AG09309 (cell line): ENCODE measurements around the gene LRRC15.

Experiments
- DNase-seq: peaks from one replicate; pipeline ENCODE4 v3.0.0-alpha.2; 2010; ENCODE audit warnings: low read depth
- H3K4me3 ChIP-seq: 2 replicates; pipeline ENCODE4 v1.5.1; 2011; ENCODE audit warnings: mild to moderate bottlenecking, low read depth, low read length, moderate library complexity; ENCODE audit not compliant: control insufficient read depth
- TF ChIP-seq, protein P1 (sequence below): IDR thresholded peaks from 2 replicates; pipeline ENCODE4 v1.5.1; 2011; ENCODE audit warnings: mild to moderate bottlenecking, low read depth, low read length, inconsistent platforms; ENCODE audit not compliant: insufficient read depth, control insufficient read depth; ENCODE audit errors: missing control alignments

The LRRC15 gene

DNA sequence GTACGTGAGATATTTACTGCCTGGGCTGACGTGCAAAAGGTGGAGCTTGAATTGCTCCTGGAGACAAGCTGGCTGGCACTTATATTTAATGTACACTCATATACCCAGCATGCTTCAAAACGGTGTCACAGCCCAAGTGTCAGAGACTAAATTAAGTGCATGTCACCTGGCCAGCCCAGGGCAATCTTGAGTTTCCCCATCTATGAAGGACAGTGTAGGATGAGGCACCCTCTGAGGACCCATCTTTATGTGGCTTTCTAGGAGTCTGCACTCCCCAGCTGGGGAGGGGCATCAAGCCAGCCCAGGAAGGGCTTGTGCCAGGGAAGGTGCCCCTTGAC lies 5.3 kb downstream of the LRRC15 start:
- no peak overlapping the region for H3K4me3 ChIP-seq
- TF ChIP-seq, protein P1, sequence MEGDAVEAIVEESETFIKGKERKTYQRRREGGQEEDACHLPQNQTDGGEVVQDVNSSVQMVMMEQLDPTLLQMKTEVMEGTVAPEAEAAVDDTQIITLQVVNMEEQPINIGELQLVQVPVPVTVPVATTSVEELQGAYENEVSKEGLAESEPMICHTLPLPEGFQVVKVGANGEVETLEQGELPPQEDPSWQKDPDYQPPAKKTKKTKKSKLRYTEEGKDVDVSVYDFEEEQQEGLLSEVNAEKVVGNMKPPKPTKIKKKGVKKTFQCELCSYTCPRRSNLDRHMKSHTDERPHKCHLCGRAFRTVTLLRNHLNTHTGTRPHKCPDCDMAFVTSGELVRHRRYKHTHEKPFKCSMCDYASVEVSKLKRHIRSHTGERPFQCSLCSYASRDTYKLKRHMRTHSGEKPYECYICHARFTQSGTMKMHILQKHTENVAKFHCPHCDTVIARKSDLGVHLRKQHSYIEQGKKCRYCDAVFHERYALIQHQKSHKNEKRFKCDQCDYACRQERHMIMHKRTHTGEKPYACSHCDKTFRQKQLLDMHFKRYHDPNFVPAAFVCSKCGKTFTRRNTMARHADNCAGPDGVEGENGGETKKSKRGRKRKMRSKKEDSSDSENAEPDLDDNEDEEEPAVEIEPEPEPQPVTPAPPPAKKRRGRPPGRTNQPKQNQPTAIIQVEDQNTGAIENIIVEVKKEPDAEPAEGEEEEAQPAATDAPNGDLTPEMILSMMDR = no peak
- DNase-seq = no peak

DNA sequence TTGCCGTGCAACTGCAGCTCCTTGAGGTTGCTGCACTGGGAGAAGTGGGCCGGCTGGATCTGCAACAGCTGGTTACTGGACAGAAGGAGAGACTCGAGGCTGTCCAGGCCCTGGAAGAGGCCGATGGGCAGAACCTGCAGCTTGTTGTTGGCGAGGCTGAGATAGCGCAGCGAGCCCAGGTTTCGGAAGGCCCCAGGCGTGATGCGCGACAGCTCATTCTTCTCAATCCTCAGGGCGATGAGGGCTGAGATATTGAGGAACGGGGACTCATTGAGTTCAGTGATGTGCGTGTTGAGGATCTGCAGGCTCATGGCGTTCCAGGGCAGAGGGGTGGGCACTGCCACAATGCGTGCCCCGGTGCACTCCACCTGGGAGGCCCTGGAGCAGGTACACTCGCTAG lies 9.0 kb downstream of the LRRC15 start:
- DNase-seq = no peak
- TF ChIP-seq, protein P1 = no peak
- no peak overlapping the region for H3K4me3 ChIP-seq

DNA sequence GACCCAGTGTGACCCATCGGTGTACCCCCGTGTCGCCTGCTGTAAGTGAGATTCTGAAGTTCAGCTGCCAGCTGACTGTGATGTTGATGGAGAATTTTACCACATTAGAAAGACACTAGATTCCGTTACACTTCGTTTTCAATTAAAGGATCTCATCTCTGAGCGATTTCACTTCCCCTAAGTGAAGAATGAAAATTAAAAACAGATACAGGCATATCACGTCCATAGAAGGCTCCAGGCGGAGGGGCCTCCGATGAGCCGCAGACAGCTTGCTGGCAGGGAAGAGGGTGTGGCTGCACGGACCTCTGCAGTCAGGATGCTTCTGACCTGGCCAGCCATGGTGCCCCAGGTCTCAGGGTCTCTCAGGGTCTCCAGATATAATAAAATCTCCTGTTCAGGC lies 11.9 kb downstream of the LRRC15 start:
- TF ChIP-seq, protein P1 = no peak
- no peak overlapping the region for H3K4me3 ChIP-seq
- no peak for DNase-seq

DNA sequence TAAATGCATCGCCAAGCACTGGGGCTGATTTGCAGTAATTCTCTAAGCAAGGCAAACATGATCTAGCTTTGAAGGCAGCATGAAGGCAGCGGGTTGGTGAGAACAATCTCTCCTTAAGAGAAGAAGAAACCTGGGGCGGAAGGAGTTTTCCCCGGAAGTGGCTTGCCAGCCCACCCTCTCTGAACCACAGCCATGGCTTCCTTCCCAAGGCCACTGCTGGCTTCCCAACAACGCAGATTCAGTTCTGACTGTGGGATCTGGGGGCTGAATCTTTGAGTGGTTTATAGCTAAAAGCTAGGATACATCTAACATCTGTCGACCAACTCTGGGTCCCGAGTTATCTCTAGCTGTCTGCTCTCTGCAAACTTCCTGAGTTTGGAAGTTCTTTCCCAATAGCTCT lies 14.2 kb downstream of the LRRC15 start:
- TF ChIP-seq, protein P1 = no peak
- no peak for DNase-seq

DNA sequence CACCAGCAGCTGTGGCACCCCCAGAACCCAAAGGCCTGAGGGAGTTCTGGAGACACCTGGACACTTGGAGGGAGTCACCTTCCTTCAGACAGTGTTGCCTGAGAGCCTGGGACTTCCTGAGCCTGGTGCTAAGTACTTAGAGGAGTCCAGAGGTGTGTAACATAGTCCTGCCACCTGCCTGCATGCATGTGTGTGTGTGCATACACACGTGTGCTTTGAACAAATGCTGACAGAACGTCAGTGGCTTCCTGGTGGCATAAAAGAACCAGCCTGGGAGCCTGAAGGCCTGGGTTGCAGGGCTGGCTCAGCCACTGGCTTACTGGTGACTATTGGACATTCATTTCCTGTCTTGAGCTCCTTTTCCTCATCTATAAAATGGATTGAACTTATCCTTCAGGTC lies 15.2 kb downstream of the LRRC15 start:
- TF ChIP-seq, protein P1 = no peak
- no peak overlapping the region for H3K4me3 ChIP-seq
- DNase-seq = no peak

More for the DNA sequence above, 14.2 kb downstream of the LRRC15 start:
- H3K4me3 ChIP-seq = no peak overlapping the region

DNA sequence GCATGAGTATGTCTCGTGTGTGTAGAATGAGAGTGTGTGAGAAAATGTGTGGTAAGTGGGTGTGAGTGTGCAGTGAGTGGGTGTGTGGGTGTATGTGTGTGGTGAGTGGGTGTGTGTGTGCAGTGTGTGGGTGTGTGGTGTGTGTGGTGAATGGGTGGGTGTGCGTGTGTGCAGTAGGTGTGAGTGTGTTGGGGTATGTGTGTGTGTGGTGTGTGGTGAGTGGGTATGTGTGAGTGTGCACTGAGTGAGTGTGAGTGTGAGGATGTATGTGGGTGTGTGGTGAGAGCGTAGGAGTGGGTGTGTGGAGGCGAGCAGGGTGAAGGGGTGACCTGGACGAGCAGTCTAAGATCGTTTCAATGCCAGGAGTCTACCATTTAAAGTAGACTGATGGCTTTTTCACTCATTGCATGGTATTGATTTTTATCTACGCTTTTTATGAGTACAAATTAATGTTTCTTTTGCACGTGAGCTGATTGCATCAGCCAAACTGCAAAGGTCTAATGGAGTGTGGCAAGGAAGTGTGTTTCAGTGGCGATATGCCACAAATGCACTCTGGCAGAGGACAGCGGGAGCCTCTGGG lies 16.8 kb downstream of the LRRC15 start:
- DNase-seq = no peak
- no peak overlapping the region for H3K4me3 ChIP-seq
- TF ChIP-seq, protein P1 = no peak
